OCI-LY3 (cell line): Measurements from ENCODE around the gene NGF.

Source experiments
- EZH2phosphoT487 ChIP-seq: fragments of 200-600 bp; shearing (Covaris generic); IDR thresholded peaks from 2 replicates; pipeline ENCODE4 v1.6.1; 2018; ENCODE audit warnings: antibody characterized with exemption, mixed run types, low read depth
- TF ChIP-seq, protein P1 (sequence below): fragments of 200-600, 300-600 bp; sonication (generic); IDR thresholded peaks from 2 replicates; pipeline ENCODE4 v1.5.1; 2014; ENCODE audit warnings: antibody characterized with exemption, low read length, low read depth

DNA sequence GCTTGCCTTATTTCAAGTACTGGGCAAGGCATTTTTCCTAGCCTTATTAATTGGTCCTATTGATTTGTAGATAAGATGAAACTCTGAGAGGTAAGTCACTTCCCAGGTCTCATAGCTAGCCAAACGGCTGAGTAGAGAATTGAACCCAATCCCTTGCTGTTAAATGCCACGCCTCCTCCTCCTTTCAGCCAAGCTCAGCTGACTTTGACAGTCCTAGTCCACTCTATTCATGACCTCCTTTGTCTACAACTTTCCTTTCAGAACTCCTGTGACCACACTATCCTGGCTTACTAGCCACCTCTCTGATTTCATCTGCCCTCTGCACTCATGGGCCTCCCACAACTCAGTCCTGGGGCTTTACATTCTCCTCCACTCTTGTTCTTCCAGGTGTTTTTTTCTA, 3.9 kb upstream of the NGF start:
- no peak for TF ChIP-seq EZH2phosphoT487
- TF ChIP-seq, protein P1, sequence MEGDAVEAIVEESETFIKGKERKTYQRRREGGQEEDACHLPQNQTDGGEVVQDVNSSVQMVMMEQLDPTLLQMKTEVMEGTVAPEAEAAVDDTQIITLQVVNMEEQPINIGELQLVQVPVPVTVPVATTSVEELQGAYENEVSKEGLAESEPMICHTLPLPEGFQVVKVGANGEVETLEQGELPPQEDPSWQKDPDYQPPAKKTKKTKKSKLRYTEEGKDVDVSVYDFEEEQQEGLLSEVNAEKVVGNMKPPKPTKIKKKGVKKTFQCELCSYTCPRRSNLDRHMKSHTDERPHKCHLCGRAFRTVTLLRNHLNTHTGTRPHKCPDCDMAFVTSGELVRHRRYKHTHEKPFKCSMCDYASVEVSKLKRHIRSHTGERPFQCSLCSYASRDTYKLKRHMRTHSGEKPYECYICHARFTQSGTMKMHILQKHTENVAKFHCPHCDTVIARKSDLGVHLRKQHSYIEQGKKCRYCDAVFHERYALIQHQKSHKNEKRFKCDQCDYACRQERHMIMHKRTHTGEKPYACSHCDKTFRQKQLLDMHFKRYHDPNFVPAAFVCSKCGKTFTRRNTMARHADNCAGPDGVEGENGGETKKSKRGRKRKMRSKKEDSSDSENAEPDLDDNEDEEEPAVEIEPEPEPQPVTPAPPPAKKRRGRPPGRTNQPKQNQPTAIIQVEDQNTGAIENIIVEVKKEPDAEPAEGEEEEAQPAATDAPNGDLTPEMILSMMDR, result no peak
